Neural progenitor cell (in vitro differentiated cells): Measurements from ENCODE around the gene HCRTR2. TPM values are rescaled to one million over a fixed set of nuclear protein-coding genes. Genes with fewer than 3 reads are reported as not detected.
"Not testable (repeated sequence)": the region's sequence is repeated elsewhere in the genome, so short reads cannot be mapped to it uniquely, and the experiment has no call there.

Experiments
- DNase-seq: peaks from one replicate; pipeline ENCODE4 v3.0.0-alpha.2; 2016; ENCODE audit warnings: low spot score
- H2AFZ ChIP-seq: fragments of 200-600 bp; sonication (generic); replicated peaks from 2 replicates; pipeline ENCODE4 v1.6.1; 2016; ENCODE audit warnings: antibody characterized with exemption
- H3F3A ChIP-seq: fragments of 200-600 bp; sonication (generic); 2 replicates; pipeline ENCODE4 v1.6.1; 2016; ENCODE audit warnings: antibody characterized with exemption, low read depth
- H3K27ac ChIP-seq: fragments of 200-600 bp; sonication (generic); 2 replicates; pipeline ENCODE4 v1.5.1; 2016; ENCODE audit warnings: mild to moderate bottlenecking
- H3K27me3 ChIP-seq: fragments of 200-600 bp; sonication (generic); 2 replicates; pipeline ENCODE4 v1.6.1; 2016; ENCODE audit warnings: mild to moderate bottlenecking, moderate library complexity
- H3K36me3 ChIP-seq: fragments of 200-600 bp; sonication (generic); 2 replicates; pipeline ENCODE4 v1.5.1; 2016
- H3K4me1 ChIP-seq: fragments of 200-600 bp; sonication (generic); 2 replicates; pipeline ENCODE4 v1.6.1; 2016; ENCODE audit warnings: mixed run types
- H3K4me2 ChIP-seq: fragments of 200-600 bp; sonication (generic); 2 replicates; pipeline ENCODE4 v1.6.1; 2016
- H3K4me3 ChIP-seq: fragments of 200-600 bp; sonication (generic); 2 replicates; pipeline ENCODE4 v1.5.1; 2016
- H3K79me2 ChIP-seq: fragments of 200-600 bp; sonication (generic); 2 replicates; pipeline ENCODE4 v1.6.1; 2016; ENCODE audit warnings: low read depth
- H3K9ac ChIP-seq: fragments of 200-600 bp; sonication (generic); 2 replicates; pipeline ENCODE4 v1.6.1; 2016
- H3K9me3 ChIP-seq: fragments of 200-600 bp; sonication (generic); 2 replicates; pipeline ENCODE4 v1.5.1; 2016; ENCODE audit warnings: low read depth
- H4K20me1 ChIP-seq: fragments of 200-600 bp; sonication (generic); 2 replicates; pipeline ENCODE4 v1.6.1; 2016; ENCODE audit warnings: low read depth
- H3K27ac Mint-ChIP-seq: 3 replicates; pipeline ENCODE4 v1.8.0; 2021; ENCODE audit warnings: mixed read lengths
- H3K27me3 Mint-ChIP-seq: 2 replicates; pipeline ENCODE4 v1.8.0; 2022; ENCODE audit warnings: low read depth, mild to moderate bottlenecking, inconsistent platforms, moderate library complexity, mixed read lengths; ENCODE audit not compliant: insufficient read depth
- H3K36me3 Mint-ChIP-seq: 3 replicates; pipeline ENCODE4 v1.8.0; 2021; ENCODE audit warnings: mixed read lengths
- H3K4me1 Mint-ChIP-seq: 3 replicates; pipeline ENCODE4 v1.8.0; 2021; ENCODE audit warnings: mixed read lengths
- H3K4me3 Mint-ChIP-seq: 3 replicates; pipeline ENCODE4 v1.8.0; 2021; ENCODE audit warnings: mild to moderate bottlenecking, moderate library complexity, mixed read lengths
- H3K9me3 Mint-ChIP-seq: 3 replicates; pipeline ENCODE4 v1.8.0; 2020; ENCODE audit warnings: mixed read lengths
- CTCF ChIP-seq: fragments of 200-600 bp; sonication (generic); IDR thresholded peaks from 2 replicates; pipeline ENCODE4 v1.5.1; 2017; ENCODE audit warnings: antibody characterized with exemption, mild to moderate bottlenecking
- EZH2 ChIP-seq: fragments of 200-600 bp; sonication (generic); IDR thresholded peaks from 2 replicates; pipeline ENCODE4 v1.6.1; 2017; ENCODE audit warnings: antibody characterized with exemption, mild to moderate bottlenecking, moderate library complexity
- EZH2phosphoT487 ChIP-seq: fragments of 200-600 bp; sonication (generic); IDR thresholded peaks from 2 replicates; pipeline ENCODE4 v1.6.1; 2017; ENCODE audit warnings: antibody characterized with exemption
- total RNA-seq: library from RNA; depleted of rRNA; stranded (reverse); fragments of >200 nt; gene quantifications from 2 replicates; pipeline ENCODE4 v1.2.3, GENCODE V29; 2015; ENCODE audit warnings: low replicate concordance

The HCRTR2 gene
- total RNA-seq, 1 donor from 2014 or later: not detected

- no peak for DNase-seq
- no peak for TF ChIP-seq EZH2phosphoT487
- TF ChIP-seq EZH2: no peak
- H3K4me1 Mint-ChIP-seq: no peaks in the 10 kb centered on the region
Observed at GRCh38 chr6:55142610-55143009, 31.7 kb upstream of the HCRTR2 start.

GRCh38 chr6:55153284-55153683 lies 21.0 kb upstream of the HCRTR2 start:
- no peak for DNase-seq
- Histone ChIP-seq H3F3A (no peaks in the 10 kb centered on the region), H3K27me3 (no peaks in the 10 kb centered on the region), H3K4me1 (no peaks in the 10 kb centered on the region), H3K4me2 (no peak overlapping the region), H4K20me1 (no peaks in the 10 kb centered on the region), H2AFZ (no peak overlapping the region), H3K4me3 (no peak overlapping the region), H3K36me3 (no peaks in the 10 kb centered on the region), H3K79me2 (no peaks in the 10 kb centered on the region), H3K9ac (no peak overlapping the region), H3K9me3 (no peaks in the 10 kb centered on the region), H3K27ac (no peak overlapping the region)
- Mint-ChIP-seq H3K4me1 (no peaks in the 10 kb centered on the region), H3K9me3 (peaks cover 9% of the 10 kb centered on the region), H3K4me3 (no peak overlapping the region), H3K27me3 (no peaks in the 10 kb centered on the region), H3K27ac (no peak overlapping the region), H3K36me3 (no peaks in the 10 kb centered on the region)
- TF ChIP-seq EZH2 (no peak), EZH2phosphoT487 (no peak), CTCF (no peak)

More at GRCh38 chr6:55142610-55143009, 31.7 kb upstream of the HCRTR2 start:
- no peak overlapping the region for H3K4me3 ChIP-seq
- no peak overlapping the region for H3K4me3 Mint-ChIP-seq
- no peaks in the 10 kb centered on the region for H3K36me3 Mint-ChIP-seq
- no peak overlapping the region for H2AFZ ChIP-seq
- H3K4me2 ChIP-seq: no peak overlapping the region
- H3K27ac ChIP-seq: no peak overlapping the region
- no peaks in the 10 kb centered on the region for H3K9me3 Mint-ChIP-seq
- no peaks in the 10 kb centered on the region for H3K27me3 ChIP-seq
- H3K4me1 ChIP-seq: no peaks in the 10 kb centered on the region
- no peaks in the 10 kb centered on the region for H3K79me2 ChIP-seq
- no peaks in the 10 kb centered on the region for H3K27me3 Mint-ChIP-seq
- no peaks in the 10 kb centered on the region for H3K36me3 ChIP-seq
- H3F3A ChIP-seq: no peaks in the 10 kb centered on the region
- H3K9me3 ChIP-seq: no peaks in the 10 kb centered on the region
- no peaks in the 10 kb centered on the region for H4K20me1 ChIP-seq
- no peak overlapping the region for H3K9ac ChIP-seq
- no peak overlapping the region for H3K27ac Mint-ChIP-seq

GRCh38 chr6:55158784-55159183 lies 15.5 kb upstream of the HCRTR2 start:
- H3K79me2 ChIP-seq, H2AFZ ChIP-seq, H3K27me3 Mint-ChIP-seq, H3K27ac ChIP-seq, H3K4me3 ChIP-seq, H3K36me3 ChIP-seq, H3K4me3 Mint-ChIP-seq, H3K9me3 ChIP-seq, H3K4me1 Mint-ChIP-seq, H3K9ac ChIP-seq, H3K9me3 Mint-ChIP-seq, H3F3A ChIP-seq, H4K20me1 ChIP-seq, H3K4me1 ChIP-seq, DNase-seq, H3K4me2 ChIP-seq, H3K27me3 ChIP-seq, H3K36me3 Mint-ChIP-seq, H3K27ac Mint-ChIP-seq: not testable (repeated sequence)

- H3F3A ChIP-seq: no peaks in the 10 kb centered on the region
- H3K27ac ChIP-seq: no peak overlapping the region
- no peaks in the 10 kb centered on the region for H3K4me1 Mint-ChIP-seq
- DNase-seq: no peak
- TF ChIP-seq EZH2phosphoT487 (no peak), EZH2 (no peak), CTCF (no peak)
- no peaks in the 10 kb centered on the region for H3K36me3 Mint-ChIP-seq
- H3K4me2 ChIP-seq: no peak overlapping the region
- H3K9ac ChIP-seq: no peak overlapping the region
- H3K4me3 Mint-ChIP-seq: no peak overlapping the region
- no peaks in the 10 kb centered on the region for H3K9me3 ChIP-seq
- H4K20me1 ChIP-seq: no peaks in the 10 kb centered on the region
- peaks cover 6% of the 10 kb centered on the region for H3K27me3 ChIP-seq
- H3K27me3 Mint-ChIP-seq: peaks cover under 1% of the 10 kb centered on the region
- H2AFZ ChIP-seq: no peak overlapping the region
- no peak overlapping the region for H3K4me3 ChIP-seq
- no peaks in the 10 kb centered on the region for H3K4me1 ChIP-seq
- peaks cover 2% of the 10 kb centered on the region for H3K9me3 Mint-ChIP-seq
- H3K36me3 ChIP-seq: no peaks in the 10 kb centered on the region
- H3K79me2 ChIP-seq: no peaks in the 10 kb centered on the region
- H3K27ac Mint-ChIP-seq: no peak overlapping the region
Observed at GRCh38 chr6:55167860-55168259, 6.5 kb upstream of the HCRTR2 start.
